Mammary epithelial cell (primary cell): ENCODE measurements around the gene SHISAL2A.

Source experiments
- EZH2 ChIP-seq: IDR thresholded peaks from 2 replicates; pipeline ENCODE4 v1.6.1; 2012; ENCODE audit warnings: low read length, inconsistent platforms, borderline replicate concordance
- TF ChIP-seq, protein P1 (sequence below), 2 donors: IDR thresholded peaks in 1 of 2; conservative IDR thresholded peaks in 1 of 2; 2 replicates each; pipeline ENCODE4 v1.5.1; 2011 to 2012; ENCODE audit warnings: inconsistent platforms in 2 of 2, low read length in 2 of 2, mild to moderate bottlenecking in 2 of 2, control low read depth in 1 of 2, low read depth in 1 of 2; ENCODE audit not compliant: insufficient read depth in 1 of 2; ENCODE audit errors: extremely low read depth in 1 of 2

GRCh38 chr1:52657702-52658101 lies 24.7 kb downstream of the SHISAL2A start:
- TF ChIP-seq, protein P1, sequence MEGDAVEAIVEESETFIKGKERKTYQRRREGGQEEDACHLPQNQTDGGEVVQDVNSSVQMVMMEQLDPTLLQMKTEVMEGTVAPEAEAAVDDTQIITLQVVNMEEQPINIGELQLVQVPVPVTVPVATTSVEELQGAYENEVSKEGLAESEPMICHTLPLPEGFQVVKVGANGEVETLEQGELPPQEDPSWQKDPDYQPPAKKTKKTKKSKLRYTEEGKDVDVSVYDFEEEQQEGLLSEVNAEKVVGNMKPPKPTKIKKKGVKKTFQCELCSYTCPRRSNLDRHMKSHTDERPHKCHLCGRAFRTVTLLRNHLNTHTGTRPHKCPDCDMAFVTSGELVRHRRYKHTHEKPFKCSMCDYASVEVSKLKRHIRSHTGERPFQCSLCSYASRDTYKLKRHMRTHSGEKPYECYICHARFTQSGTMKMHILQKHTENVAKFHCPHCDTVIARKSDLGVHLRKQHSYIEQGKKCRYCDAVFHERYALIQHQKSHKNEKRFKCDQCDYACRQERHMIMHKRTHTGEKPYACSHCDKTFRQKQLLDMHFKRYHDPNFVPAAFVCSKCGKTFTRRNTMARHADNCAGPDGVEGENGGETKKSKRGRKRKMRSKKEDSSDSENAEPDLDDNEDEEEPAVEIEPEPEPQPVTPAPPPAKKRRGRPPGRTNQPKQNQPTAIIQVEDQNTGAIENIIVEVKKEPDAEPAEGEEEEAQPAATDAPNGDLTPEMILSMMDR (conservative IDR thresholded peaks at IDR 0.05 in 1 of 2, IDR thresholded peaks at IDR 0.05 in 1 of 2; ENCODE audit: extremely low read depth in 1 of 2, insufficient read depth in 1 of 2, low read depth in 1 of 2, low read length in 2 of 2): no peak
- no peak for TF ChIP-seq EZH2
